SK-N-SH (cell line): ENCODE data around the gene STIM2. TPM values are rescaled to one million over a fixed set of nuclear protein-coding genes. Genes with fewer than 3 reads are reported as not detected.

Experiments
- CTCF ChIA-PET: fragments of 300-600, 350-600 bp; formaldehyde crosslinking; extraction: SDS; loops from one replicate; lab custom pipeline; 2021; lab: Yijun Ruan, JAX
- POLR2A ChIA-PET: fragments of 350-600 bp; sonication (Branson Sonifier 250); formaldehyde crosslinking; extraction: SDS; loops from one replicate; lab custom pipeline; 2020; ENCODE audit warnings: antibody characterized with exemption, inconsistent platforms; lab: Yijun Ruan, JAX
- DNase-seq: peaks from one replicate; pipeline ENCODE4 v3.0.0; 2012
- H2AFZ ChIP-seq: fragments of 200-600 bp; sonication (generic); 2 replicates; pipeline ENCODE4 v1.8.1; 2016; ENCODE audit warnings: antibody characterized with exemption, mild to moderate bottlenecking, low read depth
- H3F3A ChIP-seq: fragments of 200-600 bp; sonication (generic); replicated peaks from 2 replicates; pipeline ENCODE3; 2016; ENCODE audit warnings: antibody characterized with exemption, mild to moderate bottlenecking; ENCODE audit not compliant: insufficient read depth
- H3K27ac ChIP-seq, 2 experiments: fragments of 200-500 bp in 1 of 2; fragments of 200-600 bp in 1 of 2; sonication (Bioruptor generic) in 1 of 2; sonication (generic), shearing (Covaris generic) in 1 of 2; 2 replicates each; pipeline versions ENCODE4 v1.5.1 to v1.6.1; 2014 to 2016; ENCODE audit warnings: low read depth in 2 of 2, inconsistent platforms in 1 of 2, low read length in 1 of 2, mild to moderate bottlenecking in 1 of 2, mixed read lengths in 1 of 2
- H3K27me3 ChIP-seq: fragments of 200-600 bp; sonication (generic), shearing (Covaris generic); 2 replicates; pipeline ENCODE4 v1.6.1; 2016; ENCODE audit warnings: mixed run types; ENCODE audit not compliant: insufficient read depth
- H3K36me3 ChIP-seq, 2 experiments: fragments of 200-500 bp in 1 of 2; fragments of 200-600 bp in 1 of 2; sonication (Bioruptor generic) in 1 of 2; sonication (generic) in 1 of 2; replicated peaks in 1 of 2; 2 replicates each; pipeline versions ENCODE3 to v1.5.1; 2014 to 2016; ENCODE audit warnings: low read length in 1 of 2, mild to moderate bottlenecking in 1 of 2; ENCODE audit not compliant: insufficient read depth in 2 of 2, control insufficient read depth in 1 of 2
- H3K4me1 ChIP-seq, 2 experiments: fragments of 200-500 bp in 1 of 2; fragments of 200-600 bp in 1 of 2; sonication (Bioruptor generic) in 1 of 2; sonication (generic), shearing (Covaris generic) in 1 of 2; 2 replicates each; pipeline versions ENCODE4 v1.5.1 to v1.6.1; 2014 to 2016; ENCODE audit warnings: low read depth in 1 of 2, low read length in 1 of 2, mixed run types in 1 of 2; ENCODE audit not compliant: insufficient read depth in 2 of 2, control insufficient read depth in 1 of 2
- H3K4me2 ChIP-seq: fragments of 200-600 bp; sonication (generic), shearing (Covaris generic); 2 replicates; pipeline ENCODE4 v1.6.1; 2017; ENCODE audit warnings: mixed run types
- H3K4me3 ChIP-seq, 2 experiments: fragments of 200-500 bp in 1 of 2; fragments of 200-600 bp in 1 of 2; sonication (Bioruptor generic) in 1 of 2; sonication (generic), shearing (Covaris generic) in 1 of 2; 2 replicates each; pipeline versions ENCODE4 v1.5.1 to v1.8.1; 2014 to 2016; ENCODE audit warnings: low read depth in 2 of 2, inconsistent platforms in 1 of 2, low read length in 1 of 2, mild to moderate bottlenecking in 1 of 2, mixed read lengths in 1 of 2, moderate library complexity in 1 of 2
- H3K79me2 ChIP-seq: fragments of 200-600 bp; sonication (generic); 2 replicates; pipeline ENCODE4 v1.8.1; 2017; ENCODE audit warnings: mild to moderate bottlenecking; ENCODE audit not compliant: insufficient read depth
- H3K9ac ChIP-seq: fragments of 200-600 bp; sonication (generic); 2 replicates; pipeline ENCODE4 v1.6.1; 2017; ENCODE audit warnings: mixed run types
- H3K9me2 ChIP-seq: fragments of 200-600 bp; sonication (generic); 2 replicates; pipeline ENCODE4 v1.6.1; 2017; ENCODE audit warnings: mixed run types
- H3K9me3 ChIP-seq: fragments of 200-600 bp; sonication (generic); 2 replicates; pipeline ENCODE4 v1.6.1; 2017; ENCODE audit warnings: mixed run types, mild to moderate bottlenecking, moderate library complexity
- H4K20me1 ChIP-seq: fragments of 200-600 bp; sonication (generic); 2 replicates; pipeline ENCODE4 v1.6.1; 2017; ENCODE audit warnings: mild to moderate bottlenecking, mixed run types; ENCODE audit not compliant: insufficient read depth
- CHD2 ChIP-seq: fragments of 150-350 bp; IDR thresholded peaks from 2 replicates; pipeline ENCODE4 v1.6.1; 2018; ENCODE audit warnings: low read length; ENCODE audit not compliant: partially characterized antibody
- EP300 ChIP-seq, 2 experiments: IDR thresholded peaks; 2 replicates each; pipeline versions ENCODE4 v1.4.0 to v1.6.1; 2012; ENCODE audit warnings: borderline replicate concordance in 1 of 2, low read depth in 1 of 2, low read length in 1 of 2
- FOXJ3 ChIP-seq: sonication (generic); formaldehyde crosslinking; IDR thresholded peaks from 2 replicates; pipeline ENCODE4 v1.5.1; 2020; ENCODE audit warnings: mild to moderate bottlenecking, missing genetic modification reagents
- JUND ChIP-seq: IDR thresholded peaks from 2 replicates; pipeline ENCODE4 v1.4.0; 2012
- MEF2A ChIP-seq: IDR thresholded peaks from 2 replicates; pipeline ENCODE4 v1.4.0; 2012; ENCODE audit warnings: low read depth, borderline replicate concordance
- MXI1 ChIP-seq: IDR thresholded peaks from 2 replicates; pipeline ENCODE4 v1.6.1; 2012; ENCODE audit warnings: mild to moderate bottlenecking, low read depth, low read length, improper control_type of control experiment
- NFIC ChIP-seq: IDR thresholded peaks from 2 replicates; pipeline ENCODE4 v1.4.0; 2012; ENCODE audit warnings: borderline replicate concordance
- POLR2AphosphoS5 ChIP-seq: IDR thresholded peaks from 2 replicates; pipeline ENCODE4 v1.6.1; 2012; ENCODE audit warnings: low read depth, low read length
- REST ChIP-seq: IDR thresholded peaks from 2 replicates; pipeline ENCODE4 v1.6.1; 2012; ENCODE audit warnings: mild to moderate bottlenecking, low read depth, low read length, moderate library complexity
- RXRA ChIP-seq: IDR thresholded peaks from 2 replicates; pipeline ENCODE4 v1.4.0; 2012; ENCODE audit warnings: low read depth, mild to moderate bottlenecking, borderline replicate concordance
- SMC3 ChIP-seq: IDR thresholded peaks from 2 replicates; pipeline ENCODE4 v1.6.1; 2012; ENCODE audit warnings: low read depth, low read length, improper control_type of control experiment
- TCF12 ChIP-seq: IDR thresholded peaks from 2 replicates; pipeline ENCODE4 v1.4.0; 2012
- TEAD4 ChIP-seq: IDR thresholded peaks from 2 replicates; pipeline ENCODE4 v1.4.0; 2012; ENCODE audit warnings: mild to moderate bottlenecking, borderline replicate concordance; ENCODE audit not compliant: insufficient read depth
- USF1 ChIP-seq: IDR thresholded peaks from 2 replicates; pipeline ENCODE4 v1.4.0; 2012; ENCODE audit warnings: low read depth, borderline replicate concordance
- USF2 ChIP-seq: fragments of 150-350 bp; IDR thresholded peaks from 2 replicates; pipeline ENCODE4 v1.6.1; 2017; ENCODE audit warnings: antibody characterized with exemption, low read length, low read depth, borderline replicate concordance
- YY1 ChIP-seq: IDR thresholded peaks from 2 replicates; pipeline ENCODE4 v1.4.0; 2012; ENCODE audit warnings: low read depth, mild to moderate bottlenecking
- WGBS: methylation state at CpG from one replicate; pipeline ENCODE4 v1.1.6; 2017; ENCODE audit warnings: low lambda C conversion rate; 5-methylcytosine and 5-hydroxymethylcytosine counted together
- polyA plus RNA-seq, 3 experiments: library from polyadenylated mRNA; depleted of rRNA; stranded (reverse); fragments of >200 nt; gene quantifications; 2 replicates each; pipeline ENCODE4 v1.2.3, GENCODE V29; 2012

STIM2 gene
- polyA plus RNA-seq, 1 of the 3 experiments (the other 2 are of a cell fraction), result 14.7 TPM

GRCh38 chr4:26953366-26953765 lies 92.7 kb downstream of the STIM2 start:
- no peak overlapping the region for H2AFZ ChIP-seq
- no peaks in the 10 kb centered on the region for H3F3A ChIP-seq
- TF ChIP-seq RXRA (no peak), USF1 (no peak)
- no peaks in the 10 kb centered on the region for H3K79me2 ChIP-seq
- H3K4me2 ChIP-seq, result no peak overlapping the region
- H3K9ac ChIP-seq, result no peak overlapping the region
- ChIA-PET POLR2A (no interaction called here), CTCF (no interaction called here)
- WGBS, result 88% methylated on average over 2 of the region's 2 CpGs
- no peak for DNase-seq
- no peaks in the 10 kb centered on the region for H3K9me3 ChIP-seq
- no peaks in the 10 kb centered on the region for H3K9me2 ChIP-seq
- H3K4me1 ChIP-seq, result no peaks in the 10 kb centered on the region
- no peak overlapping the region for H3K4me3 ChIP-seq
- no peaks in the 10 kb centered on the region for H3K27me3 ChIP-seq
- H4K20me1 ChIP-seq, result no peaks in the 10 kb centered on the region
- no peaks in the 10 kb centered on the region for H3K36me3 ChIP-seq
- no peak overlapping the region for H3K27ac ChIP-seq

GRCh38 chr4:26953770-26954423 lies 93.3 kb downstream of the STIM2 start:
- Histone ChIP-seq H3K4me2 (no peak overlapping the region), H3K9me3 (no peaks in the 10 kb centered on the region), H3K4me3 (no peak overlapping the region), H3K79me2 (no peaks in the 10 kb centered on the region), H4K20me1 (no peaks in the 10 kb centered on the region), H3K36me3 (no peaks in the 10 kb centered on the region), H3K27me3 (no peaks in the 10 kb centered on the region), H3K9ac (no peak overlapping the region), H3K4me1 (no peaks in the 10 kb centered on the region), H2AFZ (no peak overlapping the region), H3K27ac (no peak overlapping the region), H3K9me2 (no peaks in the 10 kb centered on the region), H3F3A (no peaks in the 10 kb centered on the region)
- DNase-seq, result no peak
- CTCF ChIA-PET, result no interaction called here
- POLR2A ChIA-PET, result no interaction called here
- 93% methylated on average over 3 of the region's 3 CpGs for WGBS
- TF ChIP-seq JUND (no peak), TCF12 (no peak), USF2 (no peak), NFIC (no peak), FOXJ3 (CRISPR knock-in tag) (no peak), EP300 (IDR thresholded peaks at IDR 0.05; ENCODE audit: borderline replicate concordance in 1 of 2, low read depth in 1 of 2, low read length in 1 of 2) (no peak), CHD2 (no peak), YY1 (no peak), MEF2A (no peak)

- Histone ChIP-seq H3K4me2 (no peak overlapping the region), H3K4me3 (no peak overlapping the region), H3K27ac (no peak overlapping the region), H2AFZ (no peak overlapping the region), H3K9me3 (no peaks in the 10 kb centered on the region), H3F3A (no peaks in the 10 kb centered on the region), H3K79me2 (no peaks in the 10 kb centered on the region), H3K9me2 (no peaks in the 10 kb centered on the region), H3K4me1 (no peaks in the 10 kb centered on the region), H4K20me1 (no peaks in the 10 kb centered on the region), H3K27me3 (no peaks in the 10 kb centered on the region), H3K36me3 (no peaks in the 10 kb centered on the region), H3K9ac (no peak overlapping the region)
- no peak for DNase-seq
- POLR2A ChIA-PET, result no interaction called here
- 82% methylated on average over 2 of the region's 2 CpGs for WGBS
- CTCF ChIA-PET, result no interaction called here
- TF ChIP-seq MEF2A (no peak), SMC3 (no peak), USF1 (no peak), POLR2AphosphoS5 (no peak), FOXJ3 (CRISPR knock-in tag) (no peak), REST (no peak), TEAD4 (no peak), MXI1 (no peak)
Observed at GRCh38 chr4:26955241-26955640, 94.6 kb downstream of the STIM2 start.
